ENCODE measurements around the gene SOCS6.

DNA sequence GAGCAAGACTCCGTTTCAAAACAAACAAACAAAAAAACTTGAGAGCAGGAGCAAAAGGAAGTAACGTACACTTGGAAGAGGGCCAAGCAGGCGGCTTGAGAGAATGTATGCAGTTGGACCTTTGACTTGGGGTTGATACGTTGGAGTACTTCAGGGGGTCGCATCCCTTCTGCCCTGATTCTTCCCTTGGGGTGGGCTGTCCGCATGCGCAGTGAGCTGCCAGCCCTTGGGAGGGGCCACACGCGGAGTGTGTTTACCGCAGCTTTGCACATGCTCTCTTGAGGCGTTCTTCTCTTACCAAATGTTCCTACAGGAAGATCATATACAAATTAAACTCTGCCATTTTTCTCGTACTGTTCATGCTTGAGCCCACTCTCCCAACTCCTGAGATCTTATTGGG, 38.1 kb upstream of the SOCS6 start:
- TF ChIP-seq CEBPB (IDR thresholded peaks at IDR 0.05): no peak
- TF ChIP-seq YY1 (IDR thresholded peaks at IDR 0.05; ENCODE audit: low read depth): no peak
- TF ChIP-seq, protein P1, sequence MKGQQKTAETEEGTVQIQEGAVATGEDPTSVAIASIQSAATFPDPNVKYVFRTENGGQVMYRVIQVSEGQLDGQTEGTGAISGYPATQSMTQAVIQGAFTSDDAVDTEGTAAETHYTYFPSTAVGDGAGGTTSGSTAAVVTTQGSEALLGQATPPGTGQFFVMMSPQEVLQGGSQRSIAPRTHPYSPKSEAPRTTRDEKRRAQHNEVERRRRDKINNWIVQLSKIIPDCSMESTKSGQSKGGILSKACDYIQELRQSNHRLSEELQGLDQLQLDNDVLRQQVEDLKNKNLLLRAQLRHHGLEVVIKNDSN (IDR thresholded peaks at IDR 0.05): no peak
- no peak for TF ChIP-seq CREB1 (IDR thresholded peaks at IDR 0.05; ENCODE audit: low read depth)
- TF ChIP-seq EP300 (IDR thresholded peaks at IDR 0.05; ENCODE audit: borderline replicate concordance): no peak
- TF ChIP-seq, protein P2, sequence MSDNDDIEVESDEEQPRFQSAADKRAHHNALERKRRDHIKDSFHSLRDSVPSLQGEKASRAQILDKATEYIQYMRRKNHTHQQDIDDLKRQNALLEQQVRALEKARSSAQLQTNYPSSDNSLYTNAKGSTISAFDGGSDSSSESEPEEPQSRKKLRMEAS (IDR thresholded peaks at IDR 0.05): no peak
- no peak for TF ChIP-seq FOXM1 (IDR thresholded peaks at IDR 0.05; ENCODE audit: borderline replicate concordance, low read depth)
- TF ChIP-seq, protein P3, sequence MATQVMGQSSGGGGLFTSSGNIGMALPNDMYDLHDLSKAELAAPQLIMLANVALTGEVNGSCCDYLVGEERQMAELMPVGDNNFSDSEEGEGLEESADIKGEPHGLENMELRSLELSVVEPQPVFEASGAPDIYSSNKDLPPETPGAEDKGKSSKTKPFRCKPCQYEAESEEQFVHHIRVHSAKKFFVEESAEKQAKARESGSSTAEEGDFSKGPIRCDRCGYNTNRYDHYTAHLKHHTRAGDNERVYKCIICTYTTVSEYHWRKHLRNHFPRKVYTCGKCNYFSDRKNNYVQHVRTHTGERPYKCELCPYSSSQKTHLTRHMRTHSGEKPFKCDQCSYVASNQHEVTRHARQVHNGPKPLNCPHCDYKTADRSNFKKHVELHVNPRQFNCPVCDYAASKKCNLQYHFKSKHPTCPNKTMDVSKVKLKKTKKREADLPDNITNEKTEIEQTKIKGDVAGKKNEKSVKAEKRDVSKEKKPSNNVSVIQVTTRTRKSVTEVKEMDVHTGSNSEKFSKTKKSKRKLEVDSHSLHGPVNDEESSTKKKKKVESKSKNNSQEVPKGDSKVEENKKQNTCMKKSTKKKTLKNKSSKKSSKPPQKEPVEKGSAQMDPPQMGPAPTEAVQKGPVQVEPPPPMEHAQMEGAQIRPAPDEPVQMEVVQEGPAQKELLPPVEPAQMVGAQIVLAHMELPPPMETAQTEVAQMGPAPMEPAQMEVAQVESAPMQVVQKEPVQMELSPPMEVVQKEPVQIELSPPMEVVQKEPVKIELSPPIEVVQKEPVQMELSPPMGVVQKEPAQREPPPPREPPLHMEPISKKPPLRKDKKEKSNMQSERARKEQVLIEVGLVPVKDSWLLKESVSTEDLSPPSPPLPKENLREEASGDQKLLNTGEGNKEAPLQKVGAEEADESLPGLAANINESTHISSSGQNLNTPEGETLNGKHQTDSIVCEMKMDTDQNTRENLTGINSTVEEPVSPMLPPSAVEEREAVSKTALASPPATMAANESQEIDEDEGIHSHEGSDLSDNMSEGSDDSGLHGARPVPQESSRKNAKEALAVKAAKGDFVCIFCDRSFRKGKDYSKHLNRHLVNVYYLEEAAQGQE (IDR thresholded peaks at IDR 0.05; ENCODE audit: low read depth): no peak
- no peak for TF ChIP-seq TEAD4 (IDR thresholded peaks at IDR 0.05)
- no peak for TF ChIP-seq TAF1 (IDR thresholded peaks at IDR 0.05; ENCODE audit: low read depth)
- TF ChIP-seq ZBTB7A (IDR thresholded peaks at IDR 0.05; ENCODE audit: low read depth): no peak
- TF ChIP-seq RAD21 (IDR thresholded peaks at IDR 0.05; ENCODE audit: low read depth): no peak
- no peak for TF ChIP-seq TCF12 (IDR thresholded peaks at IDR 0.05; ENCODE audit: low read depth)

Measured in Ishikawa (cell line).